ENCODE results near the gene VGLL4.

The VGLL4 gene

GRCh38 chr3:11624161-11624560, 19.6 kb downstream of the VGLL4 start:
- H3K27ac Mint-ChIP-seq, result peak overlapping the region; percentile 98
- H3K27me3 Mint-ChIP-seq, result no peaks in the 10 kb centered on the region
- peaks cover 1% of the 10 kb centered on the region for H3K36me3 Mint-ChIP-seq
- peak overlapping the region; percentile 86 for H3K4me3 Mint-ChIP-seq
- H3K4me1 Mint-ChIP-seq, result peaks cover 80% of the 10 kb centered on the region
- H3K9me3 Mint-ChIP-seq, result no peaks in the 10 kb centered on the region

DNA sequence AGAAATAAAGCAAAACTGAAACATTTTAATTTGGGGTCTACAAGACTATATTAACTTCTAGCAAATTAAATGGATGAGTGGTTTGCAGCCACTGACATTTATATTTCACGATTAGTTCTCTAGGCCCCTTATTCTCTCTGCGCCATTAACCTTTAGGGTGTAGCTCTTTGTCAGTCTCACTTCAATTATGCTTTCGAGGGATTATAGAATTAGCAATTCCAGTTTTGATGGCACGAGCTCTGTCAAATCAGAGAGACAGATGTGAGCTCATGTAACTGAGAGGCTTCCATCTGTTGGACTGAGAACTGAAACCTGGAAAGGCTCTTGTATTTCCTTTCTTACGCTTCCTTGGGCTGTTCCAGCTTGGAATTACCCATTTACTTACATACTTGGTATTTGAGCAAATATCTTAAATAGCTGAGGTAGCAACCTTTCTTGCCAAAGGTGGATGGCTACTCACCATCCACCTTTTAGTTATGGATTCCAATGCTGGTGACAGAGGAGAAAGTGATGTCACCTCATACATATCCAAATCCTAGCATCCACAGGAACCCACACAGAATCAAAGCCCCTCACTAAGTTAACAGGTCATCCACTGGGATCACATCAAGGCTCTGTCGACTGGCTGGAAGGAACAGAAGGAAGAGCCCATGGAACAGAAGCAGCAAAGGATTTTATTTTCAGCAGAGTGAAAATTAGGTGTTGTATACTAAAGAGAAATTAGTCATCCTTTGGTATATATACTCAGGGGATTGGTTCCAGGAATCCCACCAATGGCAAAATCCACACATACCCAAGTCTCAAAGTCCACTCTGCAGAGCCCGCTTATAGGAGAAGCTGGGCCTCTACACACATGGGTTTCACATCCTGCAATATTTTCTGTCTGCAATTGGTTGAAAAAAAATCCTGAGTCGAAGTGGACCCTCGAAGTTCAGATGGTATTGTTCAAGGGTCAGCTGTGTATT, 20.8 kb downstream of the VGLL4 start:
- Mint-ChIP-seq H3K36me3 (peaks cover 1% of the 10 kb centered on the region), H3K4me3 (no peak overlapping the region), H3K27me3 (no peaks in the 10 kb centered on the region), H3K9me3 (no peaks in the 10 kb centered on the region), H3K27ac (no peak overlapping the region), H3K4me1 (peaks cover 86% of the 10 kb centered on the region)

DNA sequence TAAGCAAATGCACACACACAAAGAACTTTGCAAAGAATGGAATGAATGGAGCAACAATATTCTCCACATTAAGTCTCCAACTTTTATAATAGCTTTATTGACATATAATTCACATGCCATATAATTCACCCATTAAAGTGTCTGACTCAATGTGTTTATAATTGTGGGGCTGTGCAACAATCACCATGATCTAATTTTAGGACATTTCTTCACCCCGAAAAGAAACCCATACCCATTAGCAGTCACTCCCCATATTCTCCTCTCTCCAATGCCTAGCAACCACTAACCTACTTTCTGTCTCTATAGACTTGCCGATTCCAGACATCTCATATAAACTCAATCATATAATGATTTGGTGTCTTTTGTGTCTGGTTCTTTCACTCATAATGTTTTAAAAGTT, 22.6 kb downstream of the VGLL4 start:
- H3K36me3 Mint-ChIP-seq, result peaks cover 4% of the 10 kb centered on the region
- no peak overlapping the region for H3K4me3 Mint-ChIP-seq
- H3K27me3 Mint-ChIP-seq, result no peaks in the 10 kb centered on the region
- no peak overlapping the region for H3K27ac Mint-ChIP-seq
- peaks cover 88% of the 10 kb centered on the region for H3K4me1 Mint-ChIP-seq
- no peaks in the 10 kb centered on the region for H3K9me3 Mint-ChIP-seq

DNA sequence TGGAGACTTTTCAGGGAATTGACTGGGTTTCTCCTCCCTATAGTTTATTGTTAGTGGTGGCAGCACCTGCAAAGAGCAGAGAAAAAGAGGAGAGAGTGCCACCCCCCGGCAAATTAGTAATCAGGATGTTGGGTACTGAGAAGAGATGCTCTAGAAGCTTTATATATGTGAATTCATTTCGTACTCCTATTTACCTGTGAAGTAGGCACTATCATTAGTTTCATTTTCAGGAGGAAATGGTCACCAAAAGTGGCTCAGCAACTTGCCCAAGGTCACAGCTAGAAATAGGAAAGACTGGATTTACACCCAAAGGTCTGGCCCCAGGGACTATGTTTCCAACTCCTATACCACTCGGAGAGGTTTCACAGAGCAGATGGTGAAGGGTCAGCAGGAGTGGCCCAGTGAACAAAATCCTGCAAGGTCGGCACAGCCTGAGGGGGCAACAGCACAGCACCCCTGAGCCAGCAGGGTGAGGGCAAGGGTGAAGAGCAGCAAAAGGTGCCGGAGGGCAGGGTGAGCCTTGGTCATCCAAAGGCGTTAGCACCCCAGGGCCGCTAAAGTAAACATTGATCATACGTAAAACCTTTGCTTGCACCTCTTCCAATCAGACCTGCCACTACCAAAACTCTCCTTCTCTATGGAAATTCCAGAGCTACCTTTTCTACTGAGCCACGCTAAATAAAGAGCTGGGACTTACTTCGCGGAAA, 23.6 kb downstream of the VGLL4 start:
- H3K27ac Mint-ChIP-seq, result no peak overlapping the region
- H3K9me3 Mint-ChIP-seq, result no peaks in the 10 kb centered on the region
- H3K4me1 Mint-ChIP-seq, result peaks cover 85% of the 10 kb centered on the region
- H3K36me3 Mint-ChIP-seq, result peaks cover 4% of the 10 kb centered on the region
- peak overlapping the region; percentile 12 for H3K4me3 Mint-ChIP-seq
- no peaks in the 10 kb centered on the region for H3K27me3 Mint-ChIP-seq

DNA sequence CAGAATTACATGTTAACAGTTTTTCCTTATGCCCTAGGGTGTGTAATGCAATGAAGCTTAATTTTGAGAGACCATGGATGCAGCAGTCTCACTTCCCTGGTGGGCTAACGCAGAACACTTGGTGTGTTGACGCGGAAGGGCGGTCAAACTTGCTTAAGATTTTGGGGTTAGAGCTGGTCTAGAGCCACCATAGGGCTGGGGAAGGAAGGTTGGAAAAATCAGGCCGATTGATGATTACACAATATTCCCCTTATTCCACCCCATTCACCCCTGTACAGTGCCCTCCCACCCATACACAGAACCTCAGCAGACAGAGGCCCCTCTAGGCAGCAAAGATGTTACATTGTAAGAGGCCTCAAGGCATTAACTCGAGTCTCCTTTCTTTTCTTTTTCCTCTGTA, 24.3 kb downstream of the VGLL4 start:
- no peaks in the 10 kb centered on the region for H3K9me3 Mint-ChIP-seq
- H3K27ac Mint-ChIP-seq, result no peak overlapping the region
- no peak overlapping the region for H3K4me3 Mint-ChIP-seq
- H3K4me1 Mint-ChIP-seq, result peaks cover 83% of the 10 kb centered on the region
- H3K36me3 Mint-ChIP-seq, result peaks cover 4% of the 10 kb centered on the region
- H3K27me3 Mint-ChIP-seq, result no peaks in the 10 kb centered on the region

DNA sequence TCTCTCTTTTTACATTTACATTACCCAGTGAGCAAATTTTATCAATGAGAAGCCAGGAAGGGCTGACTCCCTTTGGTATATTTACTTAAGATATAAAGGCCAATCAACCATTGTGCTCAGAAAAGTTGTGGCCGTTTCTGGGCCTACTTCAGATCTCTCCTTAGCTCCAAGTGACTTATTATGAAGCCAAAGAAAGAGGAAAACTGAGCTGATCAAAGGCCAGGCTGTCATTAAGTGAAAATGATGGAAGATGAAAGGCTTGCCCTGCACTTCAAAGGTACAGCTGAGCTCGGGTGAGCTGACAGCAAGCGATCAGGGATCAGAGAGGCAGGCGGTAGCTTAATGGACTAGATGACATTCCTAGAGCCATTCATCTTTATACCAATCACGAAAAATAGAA, 24.8 kb downstream of the VGLL4 start:
- peaks cover 83% of the 10 kb centered on the region for H3K4me1 Mint-ChIP-seq
- H3K4me3 Mint-ChIP-seq, result no peak overlapping the region
- H3K27me3 Mint-ChIP-seq, result no peaks in the 10 kb centered on the region
- peak overlapping the region; percentile 30 for H3K27ac Mint-ChIP-seq
- H3K36me3 Mint-ChIP-seq, result peaks cover 4% of the 10 kb centered on the region
- no peaks in the 10 kb centered on the region for H3K9me3 Mint-ChIP-seq

- Mint-ChIP-seq H3K36me3 (peaks cover 4% of the 10 kb centered on the region), H3K27me3 (no peaks in the 10 kb centered on the region), H3K27ac (no peak overlapping the region), H3K4me1 (peaks cover 78% of the 10 kb centered on the region), H3K4me3 (no peak overlapping the region), H3K9me3 (no peaks in the 10 kb centered on the region)
These were observed 27.2 kb downstream of the VGLL4 start for GRCh38 chr3:11616551-11616950.

DNA sequence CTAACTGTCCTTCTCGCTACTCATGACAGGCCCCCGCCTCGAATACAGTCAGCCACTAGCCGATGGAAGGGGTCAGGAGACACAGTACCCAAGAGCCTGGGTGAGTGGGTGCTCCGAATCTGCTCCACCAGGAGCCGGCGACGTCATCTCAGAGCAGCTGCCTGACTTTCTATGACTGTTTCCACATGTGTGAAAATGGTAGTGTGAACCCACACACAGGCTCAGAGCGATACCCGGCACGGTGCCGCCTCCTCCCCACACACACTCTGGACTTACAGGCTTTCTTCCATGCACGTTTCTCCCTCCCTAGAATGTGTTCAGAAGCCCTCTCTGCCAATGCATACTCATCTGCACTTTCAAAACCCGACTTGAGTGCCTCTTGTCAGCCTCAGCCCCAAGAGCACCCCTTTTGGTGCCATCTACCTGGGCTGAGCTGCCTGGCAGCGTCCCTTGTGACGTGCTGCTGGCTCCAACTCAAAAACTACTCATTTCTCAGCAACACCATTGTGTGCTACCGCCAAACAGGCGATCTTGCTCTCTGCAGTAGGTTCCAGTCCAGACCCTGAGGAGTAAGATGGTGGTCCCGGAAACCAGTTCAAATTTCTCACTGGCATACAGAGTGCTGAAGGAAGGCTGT, 29.7 kb downstream of the VGLL4 start:
- peaks cover 8% of the 10 kb centered on the region for H3K36me3 Mint-ChIP-seq
- H3K27me3 Mint-ChIP-seq, result no peaks in the 10 kb centered on the region
- H3K9me3 Mint-ChIP-seq, result no peaks in the 10 kb centered on the region
- no peak overlapping the region for H3K4me3 Mint-ChIP-seq
- no peak overlapping the region for H3K27ac Mint-ChIP-seq
- H3K4me1 Mint-ChIP-seq, result peaks cover 79% of the 10 kb centered on the region

GRCh38 chr3:11613319-11613718, 30.4 kb downstream of the VGLL4 start:
- no peak overlapping the region for H3K4me3 Mint-ChIP-seq
- H3K36me3 Mint-ChIP-seq, result peaks cover 8% of the 10 kb centered on the region
- no peak overlapping the region for H3K27ac Mint-ChIP-seq
- H3K4me1 Mint-ChIP-seq, result peaks cover 79% of the 10 kb centered on the region
- H3K27me3 Mint-ChIP-seq, result no peaks in the 10 kb centered on the region
- no peaks in the 10 kb centered on the region for H3K9me3 Mint-ChIP-seq

DNA sequence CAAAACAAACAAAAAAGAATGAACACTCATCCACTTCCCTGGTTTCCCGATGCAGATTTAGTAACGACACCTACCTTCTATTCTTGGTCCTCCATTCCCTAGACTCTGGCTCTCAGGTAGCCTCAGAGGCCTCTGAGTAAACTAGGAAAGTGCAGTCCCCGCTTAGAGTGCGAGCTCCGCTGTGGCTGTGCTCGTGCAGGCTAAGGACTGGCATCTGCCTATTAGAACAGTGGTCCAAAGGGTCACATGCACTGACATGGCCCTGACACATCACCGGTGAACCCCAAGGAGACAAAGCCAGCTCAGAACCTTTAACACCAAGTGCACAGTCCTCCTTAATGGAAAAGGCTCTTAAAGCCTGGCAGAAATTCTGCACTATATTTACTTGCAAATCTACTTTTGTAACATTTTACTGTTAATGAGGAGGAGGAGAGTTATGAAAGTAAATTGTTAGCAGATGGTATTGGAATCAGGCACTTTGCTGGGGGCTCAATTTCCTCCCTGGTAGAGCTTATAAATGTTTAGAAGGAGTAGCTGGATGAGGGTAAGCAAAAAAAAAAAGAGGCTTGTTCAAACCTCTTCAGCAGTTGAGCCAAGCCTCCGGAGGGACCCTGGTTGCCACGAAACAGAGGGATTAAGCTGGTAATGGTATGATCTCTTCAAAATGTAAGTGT, 31.1 kb downstream of the VGLL4 start:
- H3K27ac Mint-ChIP-seq, result no peak overlapping the region
- H3K4me1 Mint-ChIP-seq, result peaks cover 83% of the 10 kb centered on the region

DNA sequence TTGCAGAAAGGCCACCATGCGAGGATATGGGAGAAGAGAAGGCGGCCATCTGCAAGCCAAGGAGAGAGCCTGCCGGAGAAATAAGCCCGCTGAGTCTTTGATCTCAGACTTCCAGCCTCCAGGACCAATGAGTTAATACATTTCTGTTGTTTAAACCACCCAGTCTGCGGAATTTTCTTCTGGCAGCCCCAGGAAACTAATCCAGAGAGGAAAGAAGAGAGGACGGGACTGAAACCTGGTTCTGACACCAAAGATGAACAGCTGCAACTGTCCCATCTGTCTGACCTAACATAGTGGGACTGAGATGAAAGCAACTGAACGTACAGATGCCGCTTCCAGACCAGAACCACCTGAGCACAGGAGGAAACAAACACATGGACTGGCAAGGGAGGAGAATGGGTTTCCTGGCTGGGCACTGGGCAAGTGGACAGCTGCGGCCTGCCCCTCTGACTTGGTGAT, 32.3 kb downstream of the VGLL4 start:
- H3K4me3 Mint-ChIP-seq, result no peak overlapping the region
- H3K9me3 Mint-ChIP-seq, result no peaks in the 10 kb centered on the region
- H3K36me3 Mint-ChIP-seq, result peaks cover 5% of the 10 kb centered on the region
- no peak overlapping the region for H3K27ac Mint-ChIP-seq
- no peaks in the 10 kb centered on the region for H3K27me3 Mint-ChIP-seq
- H3K4me1 Mint-ChIP-seq, result peaks cover 81% of the 10 kb centered on the region

More for the DNA sequence above, 31.1 kb downstream of the VGLL4 start:
- Mint-ChIP-seq H3K36me3 (peaks cover 8% of the 10 kb centered on the region), H3K4me3 (no peak overlapping the region), H3K27me3 (no peaks in the 10 kb centered on the region), H3K9me3 (no peaks in the 10 kb centered on the region)

DNA sequence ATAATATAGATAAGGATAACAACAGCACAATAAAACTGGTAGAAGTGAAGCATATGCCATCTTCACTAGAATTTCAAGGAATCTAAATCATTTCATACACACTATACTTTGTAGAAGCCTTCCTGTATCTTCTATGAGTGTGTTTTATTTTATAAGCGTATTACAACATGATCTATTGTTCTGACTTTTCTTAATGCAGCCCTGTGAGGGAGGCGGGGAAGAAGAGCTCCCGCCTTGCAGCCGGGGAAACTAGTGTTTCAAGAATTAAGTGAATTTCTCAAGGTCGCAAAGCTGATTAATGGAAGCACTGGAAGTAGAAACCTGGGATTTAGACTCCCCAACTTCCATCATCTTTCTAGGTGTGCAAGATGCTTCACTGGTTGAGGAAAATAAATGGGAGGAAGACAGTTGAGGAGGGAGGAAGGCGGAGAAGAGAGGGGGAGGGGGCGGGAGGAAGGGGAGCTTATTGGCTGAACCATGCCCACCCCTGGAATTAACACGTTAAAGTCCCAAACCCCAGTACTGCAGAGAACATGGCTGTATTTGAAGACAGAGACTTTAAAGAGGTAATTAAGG, 32.9 kb downstream of the VGLL4 start:
- Mint-ChIP-seq H3K27me3 (no peaks in the 10 kb centered on the region), H3K9me3 (no peaks in the 10 kb centered on the region), H3K4me1 (peaks cover 81% of the 10 kb centered on the region), H3K36me3 (peaks cover 4% of the 10 kb centered on the region), H3K27ac (no peak overlapping the region), H3K4me3 (no peak overlapping the region)

DNA sequence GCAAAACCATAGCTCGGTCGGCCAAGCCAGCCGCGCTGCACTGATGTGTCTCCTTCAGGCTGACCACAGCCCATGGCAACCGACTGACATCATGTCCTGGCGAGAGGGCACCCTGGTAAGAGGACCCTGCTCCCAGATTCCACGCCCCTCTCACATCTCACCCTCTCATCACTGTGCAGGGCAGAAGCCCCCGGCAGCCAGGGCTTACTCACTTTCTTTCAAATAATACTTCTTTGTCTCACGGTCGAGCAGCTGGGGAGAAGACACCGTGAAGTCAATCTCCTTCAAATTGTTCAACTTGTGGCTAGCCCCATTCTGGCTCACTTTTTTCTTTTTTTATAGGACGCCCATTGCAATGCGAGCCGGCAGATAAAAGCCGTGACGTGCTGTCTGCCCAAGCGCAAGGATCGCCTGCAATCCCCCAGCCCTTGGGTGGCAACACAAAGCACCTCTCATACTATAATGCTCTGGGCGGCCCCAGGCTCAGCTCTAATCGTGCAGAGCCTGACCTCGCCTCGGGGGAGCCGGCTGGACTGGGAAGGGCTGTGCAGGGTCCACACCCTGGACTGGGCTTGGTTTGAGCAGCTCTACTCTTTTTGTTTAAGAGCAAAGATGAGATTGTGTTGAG, 33.6 kb downstream of the VGLL4 start:
- no peak overlapping the region for H3K4me3 Mint-ChIP-seq

GRCh38 chr3:11609481-11609880, 34.2 kb downstream of the VGLL4 start:
- Mint-ChIP-seq H3K27me3 (no peaks in the 10 kb centered on the region), H3K27ac (peak overlapping the region; percentile 43), H3K36me3 (peaks cover 6% of the 10 kb centered on the region), H3K9me3 (no peaks in the 10 kb centered on the region), H3K4me1 (peaks cover 82% of the 10 kb centered on the region), H3K4me3 (no peak overlapping the region)

More for the DNA sequence above, 33.6 kb downstream of the VGLL4 start:
- Mint-ChIP-seq H3K4me1 (peaks cover 84% of the 10 kb centered on the region), H3K36me3 (peaks cover 6% of the 10 kb centered on the region), H3K9me3 (no peaks in the 10 kb centered on the region), H3K27me3 (no peaks in the 10 kb centered on the region), H3K27ac (peak overlapping the region; percentile 79)
